K562 (cell line): ENCODE data around the gene MGAT4B. TPM values are rescaled to one million over a fixed set of nuclear protein-coding genes. Genes with fewer than 3 reads are reported as not detected.

Experiments
- CBX5 ChIP-seq: IDR thresholded peaks from 2 replicates; pipeline ENCODE4 v1.6.1; 2014; ENCODE audit warnings: low read depth, borderline replicate concordance
- MTA1 ChIP-seq: fragments of 450-650 bp; IDR thresholded peaks from 2 replicates; pipeline ENCODE4 v1.6.1; 2017; ENCODE audit warnings: borderline replicate concordance
- RNF2 ChIP-seq: sonication (generic); IDR thresholded peaks from 2 replicates; pipeline ENCODE4 v1.6.1; 2016
- polyA plus RNA-seq, 8 experiments: library from polyadenylated mRNA; depleted of rRNA in 4 of 8; stranded (reverse) in 5 of 8; unstranded in 3 of 8; fragments of >200 nt; fragmentation: Nextera tagmentation in 2 of 8; fragmentation: Illumina TruSeq in 1 of 8; extraction: Ambion mirVana in 2 of 8; extraction: Trizol in 1 of 8; gene quantifications; 2 replicates each; pipeline versions ENCODE4 v1.2.1 to v1.2.3, GENCODE V29; 2011 to 2014; ENCODE audit warnings: inconsistent platforms in 1 of 8, missing spikeins in 1 of 8
- total RNA-seq, 7 experiments: library from RNA; depleted of rRNA in 6 of 7; stranded (reverse); fragments of >200 nt in 6 of 7; fragmentation: Illumina TruSeq in 2 of 7; extraction: Trizol in 2 of 7; gene quantifications; 2 replicates each; pipeline versions ENCODE4 v1.2.1 to v1.2.3, GENCODE V29; 2011 to 2021; ENCODE audit warnings: low replicate concordance in 1 of 7
- TF ChIP-seq, protein P1 (sequence below): fragments of 200-600 bp; sonication (generic); IDR thresholded peaks from one replicate; pipeline ENCODE4 v1.6.1; 2012; ENCODE audit warnings: mild to moderate bottlenecking, low read depth, low read length, inconsistent platforms
- TF ChIP-seq, protein P2 (sequence below): sonication (generic); formaldehyde crosslinking; IDR thresholded peaks from 2 replicates; pipeline ENCODE4 v1.8.0; 2022; ENCODE audit warnings: mild to moderate bottlenecking, missing genetic modification reagents, borderline replicate concordance
- TF ChIP-seq, protein P3 (sequence below), 3 experiments: fragments of 200-800 bp in 1 of 3; fragments of 250-450 bp in 1 of 3; fragments of 450-650 bp in 1 of 3; sonication (Bioruptor Pico) in 1 of 3; sonication (Bioruptor generic) in 1 of 3; formaldehyde crosslinking in 1 of 3; IDR thresholded peaks; 2 replicates each; pipeline versions ENCODE4 v1.6.1 to v1.8.0; 2016 to 2022; ENCODE audit warnings: mild to moderate bottlenecking in 2 of 3, missing genetic modification characterization in 2 of 3, missing compliant biosample characterization in 1 of 3, moderate library complexity in 1 of 3

MGAT4B gene
- total and polyA plus RNA-seq, 9 of the 15 experiments (the other 6 are each of a cell fraction or from before 2014, with no cell fraction given), result 0.34 to 133 (median 75.4) TPM

GRCh38 chr5:179763215-179763945 lies 43.3 kb downstream of the MGAT4B start (continued):
- TF ChIP-seq, protein P1, sequence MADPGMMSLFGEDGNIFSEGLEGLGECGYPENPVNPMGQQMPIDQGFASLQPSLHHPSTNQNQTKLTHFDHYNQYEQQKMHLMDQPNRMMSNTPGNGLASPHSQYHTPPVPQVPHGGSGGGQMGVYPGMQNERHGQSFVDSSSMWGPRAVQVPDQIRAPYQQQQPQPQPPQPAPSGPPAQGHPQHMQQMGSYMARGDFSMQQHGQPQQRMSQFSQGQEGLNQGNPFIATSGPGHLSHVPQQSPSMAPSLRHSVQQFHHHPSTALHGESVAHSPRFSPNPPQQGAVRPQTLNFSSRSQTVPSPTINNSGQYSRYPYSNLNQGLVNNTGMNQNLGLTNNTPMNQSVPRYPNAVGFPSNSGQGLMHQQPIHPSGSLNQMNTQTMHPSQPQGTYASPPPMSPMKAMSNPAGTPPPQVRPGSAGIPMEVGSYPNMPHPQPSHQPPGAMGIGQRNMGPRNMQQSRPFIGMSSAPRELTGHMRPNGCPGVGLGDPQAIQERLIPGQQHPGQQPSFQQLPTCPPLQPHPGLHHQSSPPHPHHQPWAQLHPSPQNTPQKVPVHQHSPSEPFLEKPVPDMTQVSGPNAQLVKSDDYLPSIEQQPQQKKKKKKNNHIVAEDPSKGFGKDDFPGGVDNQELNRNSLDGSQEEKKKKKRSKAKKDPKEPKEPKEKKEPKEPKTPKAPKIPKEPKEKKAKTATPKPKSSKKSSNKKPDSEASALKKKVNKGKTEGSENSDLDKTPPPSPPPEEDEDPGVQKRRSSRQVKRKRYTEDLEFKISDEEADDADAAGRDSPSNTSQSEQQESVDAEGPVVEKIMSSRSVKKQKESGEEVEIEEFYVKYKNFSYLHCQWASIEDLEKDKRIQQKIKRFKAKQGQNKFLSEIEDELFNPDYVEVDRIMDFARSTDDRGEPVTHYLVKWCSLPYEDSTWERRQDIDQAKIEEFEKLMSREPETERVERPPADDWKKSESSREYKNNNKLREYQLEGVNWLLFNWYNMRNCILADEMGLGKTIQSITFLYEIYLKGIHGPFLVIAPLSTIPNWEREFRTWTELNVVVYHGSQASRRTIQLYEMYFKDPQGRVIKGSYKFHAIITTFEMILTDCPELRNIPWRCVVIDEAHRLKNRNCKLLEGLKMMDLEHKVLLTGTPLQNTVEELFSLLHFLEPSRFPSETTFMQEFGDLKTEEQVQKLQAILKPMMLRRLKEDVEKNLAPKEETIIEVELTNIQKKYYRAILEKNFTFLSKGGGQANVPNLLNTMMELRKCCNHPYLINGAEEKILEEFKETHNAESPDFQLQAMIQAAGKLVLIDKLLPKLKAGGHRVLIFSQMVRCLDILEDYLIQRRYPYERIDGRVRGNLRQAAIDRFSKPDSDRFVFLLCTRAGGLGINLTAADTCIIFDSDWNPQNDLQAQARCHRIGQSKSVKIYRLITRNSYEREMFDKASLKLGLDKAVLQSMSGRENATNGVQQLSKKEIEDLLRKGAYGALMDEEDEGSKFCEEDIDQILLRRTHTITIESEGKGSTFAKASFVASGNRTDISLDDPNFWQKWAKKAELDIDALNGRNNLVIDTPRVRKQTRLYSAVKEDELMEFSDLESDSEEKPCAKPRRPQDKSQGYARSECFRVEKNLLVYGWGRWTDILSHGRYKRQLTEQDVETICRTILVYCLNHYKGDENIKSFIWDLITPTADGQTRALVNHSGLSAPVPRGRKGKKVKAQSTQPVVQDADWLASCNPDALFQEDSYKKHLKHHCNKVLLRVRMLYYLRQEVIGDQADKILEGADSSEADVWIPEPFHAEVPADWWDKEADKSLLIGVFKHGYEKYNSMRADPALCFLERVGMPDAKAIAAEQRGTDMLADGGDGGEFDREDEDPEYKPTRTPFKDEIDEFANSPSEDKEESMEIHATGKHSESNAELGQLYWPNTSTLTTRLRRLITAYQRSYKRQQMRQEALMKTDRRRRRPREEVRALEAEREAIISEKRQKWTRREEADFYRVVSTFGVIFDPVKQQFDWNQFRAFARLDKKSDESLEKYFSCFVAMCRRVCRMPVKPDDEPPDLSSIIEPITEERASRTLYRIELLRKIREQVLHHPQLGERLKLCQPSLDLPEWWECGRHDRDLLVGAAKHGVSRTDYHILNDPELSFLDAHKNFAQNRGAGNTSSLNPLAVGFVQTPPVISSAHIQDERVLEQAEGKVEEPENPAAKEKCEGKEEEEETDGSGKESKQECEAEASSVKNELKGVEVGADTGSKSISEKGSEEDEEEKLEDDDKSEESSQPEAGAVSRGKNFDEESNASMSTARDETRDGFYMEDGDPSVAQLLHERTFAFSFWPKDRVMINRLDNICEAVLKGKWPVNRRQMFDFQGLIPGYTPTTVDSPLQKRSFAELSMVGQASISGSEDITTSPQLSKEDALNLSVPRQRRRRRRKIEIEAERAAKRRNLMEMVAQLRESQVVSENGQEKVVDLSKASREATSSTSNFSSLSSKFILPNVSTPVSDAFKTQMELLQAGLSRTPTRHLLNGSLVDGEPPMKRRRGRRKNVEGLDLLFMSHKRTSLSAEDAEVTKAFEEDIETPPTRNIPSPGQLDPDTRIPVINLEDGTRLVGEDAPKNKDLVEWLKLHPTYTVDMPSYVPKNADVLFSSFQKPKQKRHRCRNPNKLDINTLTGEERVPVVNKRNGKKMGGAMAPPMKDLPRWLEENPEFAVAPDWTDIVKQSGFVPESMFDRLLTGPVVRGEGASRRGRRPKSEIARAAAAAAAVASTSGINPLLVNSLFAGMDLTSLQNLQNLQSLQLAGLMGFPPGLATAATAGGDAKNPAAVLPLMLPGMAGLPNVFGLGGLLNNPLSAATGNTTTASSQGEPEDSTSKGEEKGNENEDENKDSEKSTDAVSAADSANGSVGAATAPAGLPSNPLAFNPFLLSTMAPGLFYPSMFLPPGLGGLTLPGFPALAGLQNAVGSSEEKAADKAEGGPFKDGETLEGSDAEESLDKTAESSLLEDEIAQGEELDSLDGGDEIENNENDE, result no peak
- TF ChIP-seq CBX5 (no peak), RNF2 (no peak), MTA1 (no peak)
- TF ChIP-seq, protein P2, sequence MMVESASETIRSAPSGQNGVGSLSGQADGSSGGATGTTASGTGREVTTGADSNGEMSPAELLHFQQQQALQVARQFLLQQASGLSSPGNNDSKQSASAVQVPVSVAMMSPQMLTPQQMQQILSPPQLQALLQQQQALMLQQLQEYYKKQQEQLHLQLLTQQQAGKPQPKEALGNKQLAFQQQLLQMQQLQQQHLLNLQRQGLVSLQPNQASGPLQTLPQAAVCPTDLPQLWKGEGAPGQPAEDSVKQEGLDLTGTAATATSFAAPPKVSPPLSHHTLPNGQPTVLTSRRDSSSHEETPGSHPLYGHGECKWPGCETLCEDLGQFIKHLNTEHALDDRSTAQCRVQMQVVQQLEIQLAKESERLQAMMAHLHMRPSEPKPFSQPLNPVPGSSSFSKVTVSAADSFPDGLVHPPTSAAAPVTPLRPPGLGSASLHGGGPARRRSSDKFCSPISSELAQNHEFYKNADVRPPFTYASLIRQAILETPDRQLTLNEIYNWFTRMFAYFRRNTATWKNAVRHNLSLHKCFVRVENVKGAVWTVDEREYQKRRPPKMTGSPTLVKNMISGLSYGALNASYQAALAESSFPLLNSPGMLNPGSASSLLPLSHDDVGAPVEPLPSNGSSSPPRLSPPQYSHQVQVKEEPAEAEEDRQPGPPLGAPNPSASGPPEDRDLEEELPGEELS (CRISPR knock-in tag), result no peak
- TF ChIP-seq, protein P3, sequence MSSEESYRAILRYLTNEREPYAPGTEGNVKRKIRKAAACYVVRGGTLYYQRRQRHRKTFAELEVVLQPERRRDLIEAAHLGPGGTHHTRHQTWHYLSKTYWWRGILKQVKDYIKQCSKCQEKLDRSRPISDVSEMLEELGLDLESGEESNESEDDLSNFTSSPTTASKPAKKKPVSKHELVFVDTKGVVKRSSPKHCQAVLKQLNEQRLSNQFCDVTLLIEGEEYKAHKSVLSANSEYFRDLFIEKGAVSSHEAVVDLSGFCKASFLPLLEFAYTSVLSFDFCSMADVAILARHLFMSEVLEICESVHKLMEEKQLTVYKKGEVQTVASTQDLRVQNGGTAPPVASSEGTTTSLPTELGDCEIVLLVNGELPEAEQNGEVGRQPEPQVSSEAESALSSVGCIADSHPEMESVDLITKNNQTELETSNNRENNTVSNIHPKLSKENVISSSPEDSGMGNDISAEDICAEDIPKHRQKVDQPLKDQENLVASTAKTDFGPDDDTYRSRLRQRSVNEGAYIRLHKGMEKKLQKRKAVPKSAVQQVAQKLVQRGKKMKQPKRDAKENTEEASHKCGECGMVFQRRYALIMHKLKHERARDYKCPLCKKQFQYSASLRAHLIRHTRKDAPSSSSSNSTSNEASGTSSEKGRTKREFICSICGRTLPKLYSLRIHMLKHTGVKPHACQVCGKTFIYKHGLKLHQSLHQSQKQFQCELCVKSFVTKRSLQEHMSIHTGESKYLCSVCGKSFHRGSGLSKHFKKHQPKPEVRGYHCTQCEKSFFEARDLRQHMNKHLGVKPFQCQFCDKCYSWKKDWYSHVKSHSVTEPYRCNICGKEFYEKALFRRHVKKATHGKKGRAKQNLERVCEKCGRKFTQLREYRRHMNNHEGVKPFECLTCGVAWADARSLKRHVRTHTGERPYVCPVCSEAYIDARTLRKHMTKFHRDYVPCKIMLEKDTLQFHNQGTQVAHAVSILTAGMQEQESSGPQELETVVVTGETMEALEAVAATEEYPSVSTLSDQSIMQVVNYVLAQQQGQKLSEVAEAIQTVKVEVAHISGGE (CRISPR knock-in tag; IDR thresholded peaks at IDR 0.05), result no peak
